K562 (cell line): Measurements from ENCODE around the gene CDC5L. TPM values are rescaled to one million over a fixed set of nuclear protein-coding genes. Genes with fewer than 3 reads are reported as not detected.

Experiments
- ATAC-seq: fragments of 200-7000 bp; cut with Tn5 transposase; 3 replicates; pipeline ENCODE4 v1.9.1; 2020; ENCODE audit warnings: moderate library complexity
- BruUV-seq: library from RNA; stranded (reverse); fragments of 400-500 nt; replicated peaks from 2 replicates; lab custom pipeline; 2021; lab: Mats Ljungman, UMichigan
- CTCF ChIA-PET: fragments of 300-600 bp; formaldehyde crosslinking; extraction: SDS; loops from one replicate; lab custom pipeline; 2021; ENCODE audit warnings: low intra/inter-chr PET ratio; lab: Yijun Ruan, JAX
- POLR2A ChIA-PET: fragments of 300-600, 350-650 bp; sonication (Branson Sonifier 250); formaldehyde crosslinking; extraction: SDS; loops from one replicate; lab custom pipeline; 2021; ENCODE audit warnings: antibody characterized with exemption, inconsistent platforms; lab: Yijun Ruan, JAX
- DNase-seq, 4 experiments: peaks; one replicate each; pipeline versions ENCODE4 v3.0.0 to v3.0.0-alpha.2; 2011 to 2018; ENCODE audit warnings: low spot score in 3 of 4, mixed read lengths in 3 of 4; ENCODE audit errors: extremely low read depth in 1 of 4
- FAIRE-seq: peaks from 2 replicates; lab custom pipeline; 2011; peaks lifted over from hg19 to GRCh38; lab: Jason Lieb, UNC
- H2AFZ ChIP-seq: 2 replicates; pipeline ENCODE4 v1.6.0; 2011; ENCODE audit warnings: low read depth, low read length, control low read depth, inconsistent platforms
- H3K27ac ChIP-seq: fragments of 200-600 bp; 3 replicates; pipeline ENCODE4 v1.8.0; 2011; ENCODE audit warnings: low read depth, mild to moderate bottlenecking, control low read depth, inconsistent platforms, low read length, moderate library complexity, mixed read lengths; ENCODE audit errors: extremely low read depth
- H3K27me3 ChIP-seq, 2 experiments: fragments of 300-600 bp in 1 of 2; 2 replicates in 1 of 2; 3 replicates in 1 of 2; pipeline versions ENCODE4 v1.6.0 to v1.8.0; 2011; ENCODE audit warnings: inconsistent platforms in 2 of 2, low read length in 2 of 2, mild to moderate bottlenecking in 1 of 2, mixed read lengths in 1 of 2, moderate library complexity in 1 of 2; ENCODE audit not compliant: control insufficient read depth in 2 of 2, insufficient read depth in 2 of 2
- H3K36me3 ChIP-seq: fragments of 300-600 bp; 3 replicates; pipeline ENCODE4 v1.8.0; 2011; ENCODE audit warnings: mild to moderate bottlenecking, low read length, inconsistent platforms; ENCODE audit not compliant: control insufficient read depth, insufficient read depth
- H3K4me1 ChIP-seq, 2 experiments: fragments of 200-600 bp in 1 of 2; replicated peaks in 1 of 2; 2 replicates in 1 of 2; 3 replicates in 1 of 2; pipeline versions ENCODE4 v1.5.1 to v1.8.0; 2011; ENCODE audit warnings: inconsistent platforms in 2 of 2, low read length in 2 of 2, mild to moderate bottlenecking in 1 of 2, mixed read lengths in 1 of 2, moderate library complexity in 1 of 2; ENCODE audit not compliant: control insufficient read depth in 2 of 2, insufficient read depth in 2 of 2
- H3K4me2 ChIP-seq: 2 replicates; pipeline ENCODE4 v1.6.1; 2011; ENCODE audit warnings: low read length, control low read depth, inconsistent platforms, mixed read lengths; ENCODE audit not compliant: insufficient read depth
- H3K4me3 ChIP-seq: fragments of 200-600 bp; sonication (generic), shearing (Covaris generic); 2 replicates; pipeline ENCODE4 v1.5.1; 2016; ENCODE audit warnings: control low read depth, inconsistent platforms
- H3K79me2 ChIP-seq: fragments of 200-600 bp; 3 replicates; pipeline ENCODE4 v1.8.0; 2011; ENCODE audit warnings: low read length, inconsistent platforms; ENCODE audit not compliant: control insufficient read depth, insufficient read depth
- H3K9ac ChIP-seq, 2 experiments: 2 replicates each; pipeline versions ENCODE4 v1.6.0 to v1.6.1; 2011; ENCODE audit warnings: low read depth in 2 of 2, low read length in 2 of 2, control low read depth in 1 of 2, inconsistent platforms in 1 of 2, mild to moderate bottlenecking in 1 of 2, mixed read lengths in 1 of 2; ENCODE audit not compliant: insufficient read depth in 1 of 2
- H3K9me1 ChIP-seq: one replicate; pipeline ENCODE4 v1.6.0; 2011; ENCODE audit warnings: inconsistent platforms, mild to moderate bottlenecking, low read length, moderate library complexity; ENCODE audit not compliant: control insufficient read depth, insufficient read depth
- H3K9me3 ChIP-seq: replicated peaks from 2 replicates; pipeline ENCODE4 v1.5.1; 2011; ENCODE audit warnings: low read depth, low read length, inconsistent platforms; ENCODE audit not compliant: control insufficient read depth, insufficient read depth
- H4K20me1 ChIP-seq: replicated peaks from 2 replicates; pipeline ENCODE4 v1.6.1; 2011; ENCODE audit warnings: low read length, inconsistent platforms, mixed read lengths; ENCODE audit not compliant: control insufficient read depth, insufficient read depth
- ARID3B ChIP-seq: fragments of 250-450 bp; sonication (Bioruptor Pico); IDR thresholded peaks from 2 replicates; pipeline ENCODE4 v1.4.0; 2020; ENCODE audit warnings: borderline replicate concordance
- E2F1 ChIP-seq: sonication (generic); formaldehyde crosslinking; IDR thresholded peaks from 2 replicates; pipeline ENCODE4 v1.8.1; 2023; ENCODE audit warnings: mild to moderate bottlenecking, missing genetic modification reagents, moderate library complexity
- E2F5 ChIP-seq: sonication (generic); formaldehyde crosslinking; IDR thresholded peaks from 2 replicates; pipeline ENCODE4 v1.8.0; 2022; ENCODE audit warnings: mild to moderate bottlenecking, missing genetic modification reagents
- EGR1 ChIP-seq: fragments of 450-650 bp; conservative IDR thresholded peaks from 2 replicates; pipeline ENCODE4 v1.6.1; 2017; ENCODE audit warnings: mild to moderate bottlenecking
- HINFP ChIP-seq: fragments of 450-650 bp; conservative IDR thresholded peaks from 2 replicates; pipeline ENCODE4 v1.6.1; 2016; ENCODE audit warnings: missing genetic modification characterization, low read depth, mild to moderate bottlenecking, control low read depth, missing compliant biosample characterization
- PPARD ChIP-seq: fragments of 250-450 bp; sonication (Bioruptor Pico); IDR thresholded peaks from 2 replicates; pipeline ENCODE4 v1.8.0; 2022; ENCODE audit warnings: inconsistent platforms, mild to moderate bottlenecking, moderate library complexity
- RUNX1 ChIP-seq: sonication (generic); IDR thresholded peaks from 2 replicates; pipeline ENCODE4 v1.6.1; 2016; ENCODE audit warnings: antibody characterized with exemption, low read depth
- THAP12 ChIP-seq: fragments of 250-450 bp; sonication (Bioruptor Pico); IDR thresholded peaks from 2 replicates; pipeline ENCODE4 v1.9.0; 2021; ENCODE audit warnings: mild to moderate bottlenecking, inconsistent platforms
- ZNF277 ChIP-seq: fragments of 250-450 bp; sonication (Bioruptor Pico); IDR thresholded peaks from 2 replicates; pipeline ENCODE4 v1.8.0; 2022; ENCODE audit warnings: inconsistent platforms, mild to moderate bottlenecking, moderate library complexity, borderline replicate concordance
- ZNF707 ChIP-seq: fragments of 250-450 bp; sonication (Bioruptor Pico); conservative IDR thresholded peaks from 2 replicates; pipeline ENCODE4 v1.8.0; 2022; ENCODE audit warnings: inconsistent platforms, mild to moderate bottlenecking, moderate library complexity
- WGBS: fragments of 100-300 bp; shearing (Covaris generic); methylation state at CpG from one replicate; pipeline ENCODE4 v1.1.6; 2016; ENCODE audit warnings: low coverage, mixed read lengths; ENCODE audit not compliant: insufficient coverage; ENCODE audit errors: missing lambda C conversion rate; 5-methylcytosine and 5-hydroxymethylcytosine counted together
- in situ Hi-C: fragments of 300-500 bp; cut with MboI; formaldehyde crosslinking; loops from 4 replicates; pipeline ENCODE4 v1.15.0; 2018; ENCODE audit warnings: inconsistent platforms, mixed read lengths
- intact Hi-C: fragments of 100-400 bp; cut with micrococcal nuclease; formaldehyde crosslinking; loops from 2 replicates; pipeline ENCODE4 v1.14.2; 2022
- polyA plus RNA-seq, 8 experiments: library from polyadenylated mRNA; depleted of rRNA in 4 of 8; stranded (reverse) in 5 of 8; unstranded in 3 of 8; fragments of >200 nt; fragmentation: Nextera tagmentation in 2 of 8; fragmentation: Illumina TruSeq in 1 of 8; extraction: Ambion mirVana in 2 of 8; extraction: Trizol in 1 of 8; gene quantifications; 2 replicates each; pipeline versions ENCODE4 v1.2.1 to v1.2.3, GENCODE V29; 2011 to 2014; ENCODE audit warnings: inconsistent platforms in 1 of 8, missing spikeins in 1 of 8
- total RNA-seq, 7 experiments: library from RNA; depleted of rRNA in 6 of 7; stranded (reverse); fragments of >200 nt in 6 of 7; fragmentation: Illumina TruSeq in 2 of 7; extraction: Trizol in 2 of 7; gene quantifications; 2 replicates each; pipeline versions ENCODE4 v1.2.1 to v1.2.3, GENCODE V29; 2011 to 2021; ENCODE audit warnings: low replicate concordance in 1 of 7

CDC5L gene
- total and polyA plus RNA-seq, 9 of the 15 experiments (the other 6 are each of a cell fraction or from before 2014, with no cell fraction given): 22.3 to 44.2 (median 30.8) TPM

- ChIA-PET POLR2A (interaction anchor here (2.1 kb wide), 1 partner anchor 13 kb away, joined by 12 read pairs; the partner anchor contains the start of gene CDC5L), CTCF (no interaction called here)
- H3K79me2 ChIP-seq: peaks cover 15% of the 10 kb centered on the region; the same call in 2 of the 3 replicates
- H3K4me3 ChIP-seq: no peak overlapping the region
- FAIRE-seq: no peak
- ATAC-seq: no peak
- DNase-seq: no peak
- BruUV-seq: no TSS peak
- H3K4me2 ChIP-seq: no peak overlapping the region
- no peak overlapping the region for H3K27ac ChIP-seq
- no peaks in the 10 kb centered on the region for H3K27me3 ChIP-seq
- H2AFZ ChIP-seq: no peak overlapping the region
- in situ Hi-C loops (no loop called here), intact Hi-C loops (no loop called here)
- WGBS: 74% methylated on average over 2 of the region's 2 CpGs
- no peaks in the 10 kb centered on the region for H3K4me1 ChIP-seq
- no peaks in the 10 kb centered on the region; the same call in 1 of the 2 replicates for H4K20me1 ChIP-seq
- H3K9me1 ChIP-seq: no peaks in the 10 kb centered on the region
- H3K36me3 ChIP-seq: peaks cover 85% of the 10 kb centered on the region
- no peaks in the 10 kb centered on the region for H3K9me3 ChIP-seq
- no peak for TF ChIP-seq E2F5 (CRISPR knock-in tag)
- TF ChIP-seq THAP12 (CRISPR knock-in tag): no peak
- no peak for TF ChIP-seq E2F1
- TF ChIP-seq ARID3B (CRISPR knock-in tag): no peak
- TF ChIP-seq ZNF277 (CRISPR knock-in tag): no peak
- TF ChIP-seq RUNX1: no peak
- TF ChIP-seq ZNF707: no peak
- TF ChIP-seq PPARD (CRISPR knock-in tag): no peak
- TF ChIP-seq EGR1: no peak
- no peak for TF ChIP-seq HINFP (tag)
- H3K9ac ChIP-seq: no peak overlapping the region
Observed at GRCh38 chr6:44399991-44400390, 12.5 kb downstream of the CDC5L start.
